ENCODE data around the gene OLFM3.

GRCh38 chr1:101928829-101929228 is 67.9 kb downstream of the OLFM3 start:
- TF ChIP-seq CTCF (IDR thresholded peaks at IDR 0.05) (no peak), ZFX (IDR thresholded peaks at IDR 0.05; ENCODE audit: borderline replicate concordance) (no peak)

Data from 22Rv1 (cell line).